ENCODE data around the gene EP300.
"Not testable (repeated sequence)": the region's sequence is repeated elsewhere in the genome, so short reads cannot be mapped to it uniquely, and the experiment has no call there.

EP300 gene

DNA sequence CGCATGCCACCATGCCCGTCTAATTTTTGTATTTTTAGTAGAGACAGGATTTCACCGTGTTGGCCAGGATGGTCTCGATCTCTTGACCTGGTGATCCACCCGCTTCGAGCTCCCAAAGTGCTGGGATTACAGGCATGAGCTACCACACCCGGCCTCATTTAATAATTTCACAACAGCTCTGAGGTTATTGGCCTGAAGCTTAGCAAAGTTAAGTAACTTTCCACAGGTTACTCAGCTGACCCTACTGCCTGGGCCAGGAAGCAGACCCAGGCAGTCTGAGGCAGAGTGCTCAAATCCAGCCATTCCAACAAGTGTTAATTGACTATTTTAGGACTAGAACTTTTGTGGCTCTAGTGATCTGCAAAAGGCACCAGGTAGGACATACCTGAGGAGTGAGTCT is 60.5 kb downstream of the EP300 start:
- DNase-seq (ENCODE audit: low spot score): no peak

DNA sequence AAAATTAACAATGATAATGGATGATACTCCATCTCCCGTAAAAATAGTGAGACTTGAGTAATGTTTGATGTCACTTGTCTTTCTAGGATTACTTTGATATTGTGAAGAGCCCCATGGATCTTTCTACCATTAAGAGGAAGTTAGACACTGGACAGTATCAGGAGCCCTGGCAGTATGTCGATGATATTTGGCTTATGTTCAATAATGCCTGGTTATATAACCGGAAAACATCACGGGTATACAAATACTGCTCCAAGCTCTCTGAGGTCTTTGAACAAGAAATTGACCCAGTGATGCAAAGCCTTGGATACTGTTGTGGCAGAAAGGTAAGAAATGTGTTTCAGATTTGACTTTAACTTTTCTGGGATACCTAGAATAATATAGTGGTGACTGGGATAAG is 64.7 kb downstream of the EP300 start:
- no peak for DNase-seq (ENCODE audit: low spot score)

GRCh38 chr22:41169157-41169556 is 76.8 kb downstream of the EP300 start:
- no peak for DNase-seq (ENCODE audit: low spot score)

- no peak for DNase-seq (ENCODE audit: low spot score)
Observed at GRCh38 chr22:41171996-41172395, 79.6 kb downstream of the EP300 start.

GRCh38 chr22:41175546-41175945 is 83.2 kb downstream of the EP300 start:
- DNase-seq (ENCODE audit: low spot score): no peak

DNA sequence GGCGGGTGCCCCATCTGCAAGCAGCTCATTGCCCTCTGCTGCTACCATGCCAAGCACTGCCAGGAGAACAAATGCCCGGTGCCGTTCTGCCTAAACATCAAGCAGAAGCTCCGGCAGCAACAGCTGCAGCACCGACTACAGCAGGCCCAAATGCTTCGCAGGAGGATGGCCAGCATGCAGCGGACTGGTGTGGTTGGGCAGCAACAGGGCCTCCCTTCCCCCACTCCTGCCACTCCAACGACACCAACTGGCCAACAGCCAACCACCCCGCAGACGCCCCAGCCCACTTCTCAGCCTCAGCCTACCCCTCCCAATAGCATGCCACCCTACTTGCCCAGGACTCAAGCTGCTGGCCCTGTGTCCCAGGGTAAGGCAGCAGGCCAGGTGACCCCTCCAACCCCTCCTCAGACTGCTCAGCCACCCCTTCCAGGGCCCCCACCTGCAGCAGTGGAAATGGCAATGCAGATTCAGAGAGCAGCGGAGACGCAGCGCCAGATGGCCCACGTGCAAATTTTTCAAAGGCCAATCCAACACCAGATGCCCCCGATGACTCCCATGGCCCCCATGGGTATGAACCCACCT is 84.7 kb downstream of the EP300 start:
- DNase-seq (ENCODE audit: low spot score): no peak

DNA sequence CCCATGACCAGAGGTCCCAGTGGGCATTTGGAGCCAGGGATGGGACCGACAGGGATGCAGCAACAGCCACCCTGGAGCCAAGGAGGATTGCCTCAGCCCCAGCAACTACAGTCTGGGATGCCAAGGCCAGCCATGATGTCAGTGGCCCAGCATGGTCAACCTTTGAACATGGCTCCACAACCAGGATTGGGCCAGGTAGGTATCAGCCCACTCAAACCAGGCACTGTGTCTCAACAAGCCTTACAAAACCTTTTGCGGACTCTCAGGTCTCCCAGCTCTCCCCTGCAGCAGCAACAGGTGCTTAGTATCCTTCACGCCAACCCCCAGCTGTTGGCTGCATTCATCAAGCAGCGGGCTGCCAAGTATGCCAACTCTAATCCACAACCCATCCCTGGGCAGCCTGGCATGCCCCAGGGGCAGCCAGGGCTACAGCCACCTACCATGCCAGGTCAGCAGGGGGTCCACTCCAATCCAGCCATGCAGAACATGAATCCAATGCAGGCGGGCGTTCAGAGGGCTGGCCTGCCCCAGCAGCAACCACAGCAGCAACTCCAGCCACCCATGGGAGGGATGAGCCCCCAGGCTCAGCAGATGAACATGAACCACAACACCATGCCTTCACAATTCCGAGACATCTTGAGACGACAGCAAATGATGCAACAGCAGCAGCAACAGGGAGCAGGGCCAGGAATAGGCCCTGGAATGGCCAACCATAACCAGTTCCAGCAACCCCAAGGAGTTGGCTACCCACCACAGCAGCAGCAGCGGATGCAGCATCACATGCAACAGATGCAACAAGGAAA is 85.4 kb downstream of the EP300 start:
- no peak for DNase-seq (ENCODE audit: low spot score)

DNA sequence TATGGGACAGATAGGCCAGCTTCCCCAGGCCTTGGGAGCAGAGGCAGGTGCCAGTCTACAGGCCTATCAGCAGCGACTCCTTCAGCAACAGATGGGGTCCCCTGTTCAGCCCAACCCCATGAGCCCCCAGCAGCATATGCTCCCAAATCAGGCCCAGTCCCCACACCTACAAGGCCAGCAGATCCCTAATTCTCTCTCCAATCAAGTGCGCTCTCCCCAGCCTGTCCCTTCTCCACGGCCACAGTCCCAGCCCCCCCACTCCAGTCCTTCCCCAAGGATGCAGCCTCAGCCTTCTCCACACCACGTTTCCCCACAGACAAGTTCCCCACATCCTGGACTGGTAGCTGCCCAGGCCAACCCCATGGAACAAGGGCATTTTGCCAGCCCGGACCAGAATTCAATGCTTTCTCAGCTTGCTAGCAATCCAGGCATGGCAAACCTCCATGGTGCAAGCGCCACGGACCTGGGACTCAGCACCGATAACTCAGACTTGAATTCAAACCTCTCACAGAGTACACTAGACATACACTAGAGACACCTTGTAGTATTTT is 86.1 kb downstream of the EP300 start:
- DNase-seq (ENCODE audit: low spot score): no peak

- DNase-seq (ENCODE audit: low spot score): not testable (repeated sequence)
Observed at GRCh38 chr22:41180362-41180761, 88.0 kb downstream of the EP300 start.

DNA sequence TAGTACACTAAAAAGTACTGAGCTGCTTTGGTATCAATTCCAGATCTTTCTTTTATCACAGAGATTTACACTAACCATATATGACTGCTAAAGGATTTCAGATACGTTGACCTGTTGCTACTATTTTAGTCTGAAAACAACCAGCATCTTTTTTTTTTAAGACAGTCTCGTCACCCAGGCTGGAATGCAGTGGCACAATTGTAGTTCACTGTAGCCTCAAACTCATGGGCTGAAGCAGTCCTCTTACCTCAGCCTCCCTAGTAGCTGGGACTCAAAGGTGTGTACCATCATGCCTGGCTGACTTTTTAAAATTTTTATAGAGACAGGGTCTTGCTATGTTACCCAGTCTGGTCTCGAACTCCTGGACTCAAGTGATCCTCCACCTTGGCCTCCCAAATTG is 88.5 kb downstream of the EP300 start:
- DNase-seq (ENCODE audit: low spot score): no peak

DNA sequence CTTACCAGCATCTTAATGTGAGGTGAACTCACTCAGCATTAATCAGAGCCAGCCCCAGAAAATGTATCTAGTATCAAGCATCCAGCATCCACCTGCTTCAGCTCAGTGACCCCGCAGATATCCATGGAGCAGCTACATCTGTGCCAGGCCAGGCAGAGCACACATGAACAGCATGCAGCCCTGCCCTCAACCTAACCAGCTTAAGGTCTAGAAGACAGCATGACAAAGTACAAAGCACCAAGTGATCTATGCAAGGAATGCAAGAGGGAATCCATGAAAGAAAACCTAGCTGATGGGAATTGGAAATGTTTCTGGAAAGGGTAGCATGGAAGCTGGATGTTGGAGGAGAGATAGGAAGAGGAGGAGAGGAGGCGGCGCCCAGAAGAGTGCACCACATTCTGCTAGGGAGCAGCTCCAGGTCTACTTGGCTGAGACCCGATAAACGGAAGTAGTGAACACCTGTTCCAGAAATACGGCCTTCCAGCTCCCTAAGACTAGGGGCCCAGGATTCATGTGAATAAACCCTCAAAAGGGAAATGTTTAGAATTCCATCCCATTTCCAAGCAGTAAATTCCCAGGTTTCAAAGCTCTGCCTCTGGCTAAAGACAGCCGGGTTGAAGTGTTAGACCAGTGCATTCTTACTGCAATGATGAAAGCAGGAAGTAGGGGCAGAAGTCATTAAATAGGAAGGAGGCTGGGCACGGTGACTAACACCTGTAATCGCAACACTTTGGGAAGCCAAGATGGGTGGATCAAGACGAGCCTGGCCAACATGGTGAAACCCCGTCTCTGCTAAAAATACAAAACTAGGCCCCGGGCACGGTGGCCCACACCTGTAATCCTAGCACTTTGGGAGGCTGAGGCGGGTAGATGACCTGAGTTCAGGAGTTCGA is 89.2 kb downstream of the EP300 start:
- peak; percentile 30 for DNase-seq (ENCODE audit: low spot score)

DNA sequence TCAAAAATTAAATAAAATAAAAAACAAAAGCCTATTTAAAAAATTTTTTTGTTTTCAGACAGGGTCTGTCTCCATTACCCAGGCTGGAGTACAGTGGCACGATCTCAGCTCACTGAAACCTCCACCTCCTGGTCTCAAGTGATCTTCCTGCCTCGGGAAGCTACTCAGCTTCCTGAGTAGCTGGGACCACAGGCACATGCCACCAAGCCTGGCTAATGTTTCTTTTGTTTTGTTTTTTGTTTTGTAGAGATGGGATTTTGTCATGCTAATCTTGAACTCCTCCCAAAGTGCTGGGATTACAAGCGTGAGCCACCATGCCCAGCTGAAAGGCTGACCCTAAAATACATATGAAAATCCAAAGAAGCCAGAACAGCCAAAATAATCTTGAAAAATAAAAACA is 92.3 kb downstream of the EP300 start:
- no peak for DNase-seq (ENCODE audit: low spot score)

DNA sequence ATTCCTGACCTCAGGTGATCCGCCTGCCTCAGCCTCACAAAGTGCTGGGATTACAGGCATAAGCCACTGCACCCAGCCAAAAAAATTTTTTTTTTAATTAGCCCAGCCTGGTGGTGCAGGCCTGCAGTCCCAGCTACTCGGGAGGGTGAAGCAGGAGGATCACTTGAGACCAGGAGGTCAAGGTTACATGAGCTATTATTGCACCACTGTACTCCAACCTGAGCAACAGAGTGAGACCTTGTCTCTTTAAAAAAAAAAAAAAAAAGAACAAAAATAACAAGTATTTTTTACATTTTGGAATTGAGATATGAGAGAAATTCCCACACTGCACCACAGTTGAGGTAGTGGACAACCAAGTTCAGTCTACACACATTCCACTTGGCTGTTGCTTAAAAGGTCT is 99.1 kb downstream of the EP300 start:
- no peak for DNase-seq (ENCODE audit: low spot score)

GRCh38 chr22:41193829-41194228 is 101.4 kb downstream of the EP300 start:
- DNase-seq (ENCODE audit: low spot score): no peak

- peak; percentile 83 for DNase-seq (ENCODE audit: low spot score)
Observed at GRCh38 chr22:41197038-41197972, 104.9 kb downstream of the EP300 start.

DNA sequence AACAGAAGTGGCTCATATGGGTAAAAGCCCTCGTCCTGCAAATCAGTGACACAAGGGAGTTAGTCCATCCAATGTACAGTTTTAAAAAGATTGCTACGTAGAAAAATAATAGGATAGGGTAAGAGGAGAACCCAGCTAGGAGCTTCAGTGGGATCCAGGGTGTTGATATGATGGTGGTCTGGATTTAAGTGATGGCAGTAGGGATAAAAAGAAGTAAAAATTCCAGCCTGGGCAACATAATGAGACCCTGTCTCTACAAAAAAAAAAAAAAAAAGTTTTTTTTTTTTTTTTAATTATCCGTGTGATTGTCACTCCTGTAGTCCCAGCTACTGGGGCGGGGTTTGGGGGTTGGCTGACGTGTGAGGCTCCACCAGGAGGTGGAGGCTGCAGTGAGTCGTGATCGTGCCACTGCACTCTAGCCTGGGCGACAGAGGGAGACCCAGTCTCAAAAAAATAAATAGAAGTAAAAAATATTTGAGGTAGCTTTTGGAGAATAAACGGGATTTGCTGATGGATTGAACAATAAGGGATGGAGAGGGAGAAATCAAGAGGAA is 105.7 kb downstream of the EP300 start:
- DNase-seq (ENCODE audit: low spot score): no peak

- DNase-seq (ENCODE audit: low spot score): no peak
Observed at GRCh38 chr22:41201141-41201540, 108.7 kb downstream of the EP300 start.

- DNase-seq (ENCODE audit: low spot score): no peak
Observed at GRCh38 chr22:41203118-41203517, 110.7 kb downstream of the EP300 start.

GRCh38 chr22:41204066-41204465 is 111.7 kb downstream of the EP300 start:
- no peak for DNase-seq (ENCODE audit: low spot score)

- DNase-seq (ENCODE audit: low spot score): peak; percentile 100
Observed at GRCh38 chr22:41204992-41205900, 112.9 kb downstream of the EP300 start, which contains the start of gene L3MBTL2. TSS of gene L3MBTL2 (plus strand) at chr22:41205312. CDS start at chr22:41205363, 51 bp downstream.

Measured in hepatic stellate cell (primary cell).